RWPE1 (cell line): Measurements from ENCODE around the gene FBXO45.
"Not testable (repeated sequence)": the region's sequence is repeated elsewhere in the genome, so short reads cannot be mapped to it uniquely, and the experiment has no call there.

ENCODE experiments used
- CTCF ChIA-PET: fragments of 350-600 bp; sonication (Branson Sonifier 250); formaldehyde crosslinking; extraction: SDS; loops from one replicate; lab custom pipeline; 2021; lab: Yijun Ruan, JAX
- POLR2A ChIA-PET: fragments of 400-600 bp; formaldehyde crosslinking; extraction: SDS; loops from one replicate; lab custom pipeline; 2020; ENCODE audit warnings: antibody characterized with exemption; ENCODE audit not compliant: low non-redundant PET; lab: Yijun Ruan, JAX
- DNase-seq: peaks from one replicate; pipeline ENCODE4 v3.0.0; 2012; ENCODE audit warnings: low spot score
- H3K27ac ChIP-seq: fragments of 450-650 bp; 2 replicates; pipeline ENCODE4 v1.5.1; 2017
- TF ChIP-seq, protein P1 (sequence below): fragments of 450-650 bp; conservative IDR thresholded peaks from 2 replicates; pipeline ENCODE4 v1.5.1; 2017; ENCODE audit warnings: low read depth, mild to moderate bottlenecking

FBXO45 gene

GRCh38 chr3:196572389-196572788, 3.9 kb downstream of the FBXO45 start:
- CTCF ChIA-PET: no interaction called here
- TF ChIP-seq, protein P1, sequence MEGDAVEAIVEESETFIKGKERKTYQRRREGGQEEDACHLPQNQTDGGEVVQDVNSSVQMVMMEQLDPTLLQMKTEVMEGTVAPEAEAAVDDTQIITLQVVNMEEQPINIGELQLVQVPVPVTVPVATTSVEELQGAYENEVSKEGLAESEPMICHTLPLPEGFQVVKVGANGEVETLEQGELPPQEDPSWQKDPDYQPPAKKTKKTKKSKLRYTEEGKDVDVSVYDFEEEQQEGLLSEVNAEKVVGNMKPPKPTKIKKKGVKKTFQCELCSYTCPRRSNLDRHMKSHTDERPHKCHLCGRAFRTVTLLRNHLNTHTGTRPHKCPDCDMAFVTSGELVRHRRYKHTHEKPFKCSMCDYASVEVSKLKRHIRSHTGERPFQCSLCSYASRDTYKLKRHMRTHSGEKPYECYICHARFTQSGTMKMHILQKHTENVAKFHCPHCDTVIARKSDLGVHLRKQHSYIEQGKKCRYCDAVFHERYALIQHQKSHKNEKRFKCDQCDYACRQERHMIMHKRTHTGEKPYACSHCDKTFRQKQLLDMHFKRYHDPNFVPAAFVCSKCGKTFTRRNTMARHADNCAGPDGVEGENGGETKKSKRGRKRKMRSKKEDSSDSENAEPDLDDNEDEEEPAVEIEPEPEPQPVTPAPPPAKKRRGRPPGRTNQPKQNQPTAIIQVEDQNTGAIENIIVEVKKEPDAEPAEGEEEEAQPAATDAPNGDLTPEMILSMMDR: no peak
- POLR2A ChIA-PET: no interaction called here
- DNase-seq: no peak
- no peak overlapping the region for H3K27ac ChIP-seq

DNA sequence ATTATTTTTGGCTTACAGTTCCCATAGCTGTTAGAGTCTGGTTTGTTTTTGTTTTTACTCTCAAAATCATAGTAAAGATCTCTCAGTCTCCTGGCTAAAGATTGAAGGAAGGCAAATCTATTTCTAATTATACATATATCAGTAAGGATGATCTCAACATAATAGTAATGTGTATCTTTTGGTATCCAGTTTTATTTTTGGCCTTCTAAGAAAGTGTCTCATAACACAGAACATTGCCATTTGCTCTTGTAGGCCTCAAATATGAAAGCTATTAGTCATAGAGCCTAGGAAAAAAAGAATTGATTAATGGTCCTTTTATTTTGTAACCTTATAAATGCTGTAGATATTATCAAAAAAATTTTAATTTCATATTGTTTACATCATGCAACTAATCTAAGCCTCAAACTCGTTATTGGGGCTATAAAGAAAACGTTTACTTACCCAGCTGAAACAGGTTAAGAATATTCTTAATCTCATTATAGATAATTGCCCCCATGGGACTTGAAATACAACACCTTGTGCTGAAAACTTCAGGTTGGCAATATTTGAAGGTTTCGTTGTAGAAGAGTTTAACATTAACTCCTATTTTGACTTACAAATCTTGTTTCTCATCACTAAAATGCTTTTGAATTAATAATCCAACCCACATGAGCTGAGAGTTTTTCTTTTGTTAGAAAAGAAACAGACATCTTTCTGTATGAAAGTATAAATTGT, 16.7 kb downstream of the FBXO45 start:
- DNase-seq: no peak
- POLR2A ChIA-PET: no interaction called here
- TF ChIP-seq, protein P1: no peak
- H3K27ac ChIP-seq: no peak overlapping the region
- CTCF ChIA-PET: interaction anchor here (0.6 to 0.8 kb wide), 2 partner anchors 25 to 99 kb away, joined by 4 to 5 read pairs; no protein-coding TSS in a partner anchor

GRCh38 chr3:196590279-196590678, 21.8 kb downstream of the FBXO45 start:
- ChIA-PET CTCF (interaction anchor here (0.6 kb wide), 2 partner anchors 95 to 339 kb away, joined by 3 to 4 read pairs; no protein-coding TSS in a partner anchor), POLR2A (no interaction called here)
- DNase-seq: no peak
- H3K27ac ChIP-seq: no peak overlapping the region
- TF ChIP-seq, protein P1: no peak

DNA sequence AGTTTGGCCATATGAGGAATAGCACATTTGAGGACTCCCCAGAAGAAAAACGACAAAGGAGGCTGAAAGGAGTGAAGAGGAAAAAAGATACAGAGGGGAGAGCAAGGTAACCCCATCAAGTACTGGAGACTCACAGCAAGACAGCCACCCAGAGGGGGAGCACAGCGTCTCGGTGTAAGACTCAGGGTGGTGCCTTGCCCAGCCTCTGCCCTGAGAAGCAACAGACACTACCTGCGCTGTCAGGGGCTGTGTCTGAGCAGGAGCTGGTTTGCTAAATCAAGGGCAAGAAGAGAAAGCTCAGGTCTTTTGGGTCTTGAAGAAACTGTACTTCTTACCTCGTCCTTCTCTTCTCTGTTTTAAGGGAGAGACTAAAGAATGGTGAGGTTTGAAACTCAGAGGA, 27.9 kb downstream of the FBXO45 start:
- ChIA-PET CTCF (interaction anchor here (0.6 to 0.8 kb wide), 2 partner anchors 13 to 169 kb away, joined by 3 to 5 read pairs; no protein-coding TSS in a partner anchor), POLR2A (no interaction called here)
- no peak overlapping the region for H3K27ac ChIP-seq
- TF ChIP-seq, protein P1: no peak
- DNase-seq: no peak

DNA sequence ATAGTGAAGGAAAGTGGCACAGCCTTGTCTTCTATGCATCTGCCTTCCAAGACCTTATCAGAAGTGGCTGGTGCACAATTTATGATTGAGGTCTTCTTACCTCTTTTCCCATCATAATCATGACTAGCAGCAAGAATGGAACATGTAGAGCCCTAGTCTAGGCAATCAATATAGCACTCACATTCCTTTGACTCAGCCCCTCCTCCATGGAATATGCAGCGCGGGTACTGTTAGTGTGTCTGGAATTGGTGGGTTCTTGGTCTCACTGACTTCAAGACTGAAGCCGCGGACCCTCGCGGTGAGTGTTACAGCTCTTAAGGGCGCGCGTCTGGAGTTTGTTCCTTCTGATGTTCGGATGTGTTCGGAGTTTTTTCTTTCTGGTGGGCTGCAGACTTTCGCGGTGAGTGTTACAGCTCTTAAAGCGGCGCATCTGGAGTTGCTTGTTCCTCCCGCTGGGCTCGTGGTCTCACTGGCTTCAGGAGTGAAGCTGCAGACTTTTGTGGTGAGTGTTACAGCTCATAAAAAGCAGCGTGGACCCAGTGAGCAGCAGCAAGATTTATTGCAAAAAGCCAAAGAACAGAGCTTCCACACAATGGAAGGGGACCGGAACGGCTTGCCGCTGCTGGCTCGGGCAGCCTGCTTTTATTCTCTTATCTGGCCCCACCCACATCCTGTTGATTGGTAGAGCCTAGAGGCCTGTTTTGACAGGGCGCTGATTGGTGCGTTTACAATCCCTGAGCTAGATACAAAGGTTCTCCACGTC, 29.7 kb downstream of the FBXO45 start:
- CTCF ChIA-PET: interaction anchor here (0.6 to 0.7 kb wide), 2 partner anchors 35 to 1656 kb away, joined by 3 to 4 read pairs; no protein-coding TSS in a partner anchor

GRCh38 chr3:196599734-196600128, 31.3 kb downstream of the FBXO45 start:
- H3K27ac ChIP-seq: no peak overlapping the region
- CTCF ChIA-PET: interaction anchor here (0.6 kb wide), 1 partner anchor 73 kb away, joined by 5 read pairs; no protein-coding TSS in a partner anchor
- no peak for DNase-seq
- POLR2A ChIA-PET: no interaction called here
- TF ChIP-seq, protein P1: no peak

More for the DNA sequence above, 29.7 kb downstream of the FBXO45 start:
- not testable (repeated sequence) for DNase-seq, H3K27ac ChIP-seq
- POLR2A ChIA-PET: interaction anchor here (0.6 kb wide), 1 partner anchor 394 kb away, joined by 4 read pairs; no protein-coding TSS in a partner anchor
